Activated naive CD4-positive, alpha-beta T cell treated with anti-CD3 and anti-CD28 coated beads, Interleukin-2, amount 10 ng/mL, durations not matched to agents 5 hours and 36 hours (primary cell): Measurements from ENCODE around the gene XKRX. TPM values are rescaled to one million over a fixed set of nuclear protein-coding genes. Genes with fewer than 3 reads are reported as not detected.

ENCODE experiments used
- total RNA-seq, 2 experiments: library from RNA; stranded (reverse); gene quantifications; one replicate each; pipeline ENCODE4 v1.2.3, GENCODE V29; 2021

XKRX gene
- total RNA-seq = under 1 TPM; 0.12 to 0.15 TPM

DNA sequence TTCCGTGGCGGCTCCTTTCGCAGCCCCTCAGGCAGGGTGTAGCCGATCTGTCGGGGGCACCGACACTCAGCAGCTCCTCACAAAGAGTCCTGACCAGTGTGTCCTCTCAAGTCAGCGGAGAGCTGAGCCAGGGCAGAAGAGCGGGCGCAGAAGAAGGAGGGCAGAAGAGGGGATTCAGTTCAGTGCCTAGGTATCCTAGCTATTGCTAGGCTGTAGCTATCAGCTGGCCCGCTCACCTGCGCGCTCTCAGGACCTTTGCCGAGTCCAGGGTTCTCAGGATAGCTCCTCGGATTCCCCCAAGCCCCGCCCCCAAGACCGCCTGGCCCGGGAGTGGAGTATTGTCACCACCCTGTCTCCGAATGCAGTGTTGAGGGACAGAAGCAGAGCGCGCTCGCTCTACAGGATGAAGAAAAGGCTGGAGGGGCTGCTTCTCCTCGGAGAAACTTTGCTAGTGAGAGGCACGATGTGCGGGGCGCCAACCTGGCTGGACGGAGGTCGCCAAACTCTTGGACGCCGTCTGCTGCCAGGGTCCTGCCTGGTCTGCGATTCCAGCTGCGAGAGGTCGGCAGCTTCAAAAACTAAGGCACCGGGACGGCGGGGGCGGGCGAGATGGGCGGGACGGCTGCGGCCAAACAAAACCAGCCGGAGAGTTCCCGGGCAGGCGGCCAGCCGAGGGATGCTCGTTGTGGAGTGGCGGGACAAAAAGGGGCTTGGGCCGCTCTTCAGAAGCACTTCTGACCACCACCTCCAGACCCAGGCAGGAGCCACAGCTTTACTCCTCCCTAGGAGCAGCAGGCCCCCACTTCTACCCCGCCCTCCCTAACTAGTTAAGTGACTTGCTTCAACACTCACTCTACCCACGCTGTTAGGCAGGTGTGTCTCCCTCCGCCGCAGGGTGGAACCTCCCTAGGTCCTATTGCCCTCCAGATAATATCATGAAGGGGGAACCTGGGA lies at the start of gene XKRX:
Gene XKRX, minus strand, starts transcription at position 258 of the 954 bp plus-strand sequence. CDS start 613 bp downstream, outside the sequence.

DNA sequence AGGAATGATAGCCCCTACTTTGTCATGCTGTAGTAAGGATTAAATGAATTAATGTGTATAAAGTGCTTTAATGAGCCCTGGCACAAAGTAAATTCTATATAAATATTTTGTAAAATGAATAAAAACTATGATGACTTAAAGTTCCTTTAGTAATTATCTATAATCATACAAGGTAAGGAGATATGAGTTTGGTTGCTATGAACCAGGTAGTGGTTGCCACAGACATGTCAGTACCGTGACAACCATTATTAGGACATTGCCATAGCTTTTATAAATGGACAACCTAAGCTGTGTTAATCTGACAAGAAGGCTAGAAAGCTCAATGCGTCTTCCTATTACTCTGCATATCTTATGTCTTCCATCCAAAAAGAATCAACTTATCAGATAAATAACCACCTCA lies 40.7 kb upstream of the XKRX start, which contains the start of gene ARL13A:
Gene ARL13A, plus strand, starts transcription at position 301 of the 400 bp plus-strand sequence. CDS start 3,982 bp downstream, outside the sequence.

DNA sequence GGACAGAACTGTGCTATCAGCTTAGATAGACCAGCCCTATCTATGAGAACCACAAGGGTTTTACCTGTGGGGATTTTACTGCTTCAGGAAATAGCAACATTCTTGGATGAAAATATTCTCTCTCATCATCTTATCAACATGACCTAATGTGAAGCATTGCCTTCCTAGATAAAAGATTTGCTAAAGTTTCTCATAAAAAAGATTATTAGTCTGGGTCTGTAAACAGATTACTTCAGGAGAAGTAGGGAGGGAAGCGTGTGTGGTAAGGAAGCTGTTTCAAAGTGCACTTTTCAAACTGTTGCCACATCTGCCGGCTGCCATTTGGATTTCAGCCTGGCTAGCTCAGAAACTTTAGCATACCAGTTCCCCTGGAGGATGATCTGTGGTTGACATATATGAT lies 54.4 kb downstream of the XKRX start, which contains the start of gene NOX1:
Gene NOX1, minus strand, starts transcription at position 35 of the 400 bp plus-strand sequence. CDS start 220 bp downstream, outside the sequence.

Other genes with a start within 250 kb of the XKRX start
- not detected for gene SYTL4, start 196.8 kb downstream of the XKRX start, total RNA-seq
- 10 to 100 TPM; 27.3 to 28.0 TPM for gene CSTF2, start 108.5 kb downstream of the XKRX start, total RNA-seq
- not detected for gene NOX1, start 54.6 kb downstream of the XKRX start, total RNA-seq
- not detected for gene ARL13A, start 40.8 kb upstream of the XKRX start, total RNA-seq
- 10 to 100 TPM; 22.7 to 26.4 TPM for gene TRMT2B, start 123.2 kb upstream of the XKRX start, total RNA-seq
- not detected for gene TMEM35A, start 150.0 kb upstream of the XKRX start, total RNA-seq
- gene CENPI, start 169.3 kb upstream of the XKRX start, total RNA-seq = 10 to 100 TPM; 18.9 to 19.5 TPM